Stimulated activated CD8-positive, alpha-beta memory T cell treated with anti-CD3 and anti-CD28 coated beads, Interleukin-7, amount 100 ng/mL, for 48 hours (primary cell): Measurements from ENCODE around the gene ADARB2.
A peak's percentile ranks its signal among the peaks of the same experiment; 100 is the strongest.
"Not testable (repeated sequence)": the region's sequence is repeated elsewhere in the genome, so short reads cannot be mapped to it uniquely, and the experiment has no call there.

Experiments used
- DNase-seq, 2 donors: peaks; one replicate each; pipeline ENCODE4 v3.0.0-alpha.2; 2020; ENCODE audit warnings: low read depth in 1 of 2; ENCODE audit errors: extremely low read depth in 1 of 2

Gene ADARB2

GRCh38 chr10:1362589-1363445, 374.5 kb downstream of the ADARB2 start:
- DNase-seq: no peak

GRCh38 chr10:1361411-1362105, 375.8 kb downstream of the ADARB2 start:
- DNase-seq: no peak

GRCh38 chr10:1360558-1361164, 376.7 kb downstream of the ADARB2 start:
- no peak for DNase-seq

- no peak for DNase-seq
Observed at GRCh38 chr10:1360011-1360557, 377.2 kb downstream of the ADARB2 start.

GRCh38 chr10:1359626-1359955, 377.7 kb downstream of the ADARB2 start:
- no peak for DNase-seq

- peak in 1 of 2 donors; percentile 15 for DNase-seq
Observed at GRCh38 chr10:1358860-1359625, 378.3 kb downstream of the ADARB2 start.

- DNase-seq: no peak
Observed at GRCh38 chr10:1358147-1358546, 379.2 kb downstream of the ADARB2 start.

- no peak for DNase-seq
Observed at GRCh38 chr10:1356349-1356748, 381.0 kb downstream of the ADARB2 start.

- no peak for DNase-seq
Observed at GRCh38 chr10:1354809-1355710, 382.3 kb downstream of the ADARB2 start.

- not testable (repeated sequence) for DNase-seq
Observed at GRCh38 chr10:1352296-1352695, 385.0 kb downstream of the ADARB2 start.

- DNase-seq: no peak
Observed at GRCh38 chr10:1348773-1349050, 388.6 kb downstream of the ADARB2 start.

- no peak for DNase-seq
Observed at GRCh38 chr10:1347962-1348772, 389.2 kb downstream of the ADARB2 start.

- no peak for DNase-seq
Observed at GRCh38 chr10:1347525-1347924, 389.8 kb downstream of the ADARB2 start.

GRCh38 chr10:1346201-1346600, 391.1 kb downstream of the ADARB2 start:
- DNase-seq: no peak

GRCh38 chr10:1345368-1345767, 392.0 kb downstream of the ADARB2 start:
- no peak for DNase-seq

GRCh38 chr10:1344846-1345245, 392.5 kb downstream of the ADARB2 start:
- DNase-seq: no peak

- no peak for DNase-seq
Observed at GRCh38 chr10:1344408-1344807, 392.9 kb downstream of the ADARB2 start.

GRCh38 chr10:1343176-1343575, 394.1 kb downstream of the ADARB2 start:
- DNase-seq: no peak

GRCh38 chr10:1341052-1341451, 396.3 kb downstream of the ADARB2 start:
- DNase-seq: not testable (repeated sequence)
